RKO (cell line): Measurements from ENCODE around the gene PNLIPRP1.

Source experiments
- DNase-seq: peaks from one replicate; pipeline ENCODE4 v3.0.0-alpha.2; 2016; ENCODE audit warnings: low spot score

PNLIPRP1 gene

DNA sequence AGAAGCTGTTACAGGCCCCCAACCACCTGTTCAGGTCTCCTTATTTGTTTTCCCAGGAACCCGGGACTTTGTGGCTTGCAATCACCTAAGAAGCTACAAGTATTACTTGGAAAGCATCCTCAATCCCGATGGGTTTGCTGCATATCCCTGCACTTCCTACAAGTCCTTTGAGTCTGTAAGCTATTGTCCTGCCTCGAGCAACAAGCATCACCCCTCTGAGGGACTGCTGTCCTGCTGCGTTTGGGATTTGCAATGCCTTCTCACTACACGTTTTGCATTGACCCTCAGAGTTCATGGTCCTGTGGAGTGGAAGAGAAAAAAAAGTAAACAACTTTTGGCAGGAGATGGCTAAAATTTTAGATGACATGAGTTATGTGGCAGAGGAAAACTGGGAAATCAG lies 9.2 kb downstream of the PNLIPRP1 start:
- no peak for DNase-seq

DNA sequence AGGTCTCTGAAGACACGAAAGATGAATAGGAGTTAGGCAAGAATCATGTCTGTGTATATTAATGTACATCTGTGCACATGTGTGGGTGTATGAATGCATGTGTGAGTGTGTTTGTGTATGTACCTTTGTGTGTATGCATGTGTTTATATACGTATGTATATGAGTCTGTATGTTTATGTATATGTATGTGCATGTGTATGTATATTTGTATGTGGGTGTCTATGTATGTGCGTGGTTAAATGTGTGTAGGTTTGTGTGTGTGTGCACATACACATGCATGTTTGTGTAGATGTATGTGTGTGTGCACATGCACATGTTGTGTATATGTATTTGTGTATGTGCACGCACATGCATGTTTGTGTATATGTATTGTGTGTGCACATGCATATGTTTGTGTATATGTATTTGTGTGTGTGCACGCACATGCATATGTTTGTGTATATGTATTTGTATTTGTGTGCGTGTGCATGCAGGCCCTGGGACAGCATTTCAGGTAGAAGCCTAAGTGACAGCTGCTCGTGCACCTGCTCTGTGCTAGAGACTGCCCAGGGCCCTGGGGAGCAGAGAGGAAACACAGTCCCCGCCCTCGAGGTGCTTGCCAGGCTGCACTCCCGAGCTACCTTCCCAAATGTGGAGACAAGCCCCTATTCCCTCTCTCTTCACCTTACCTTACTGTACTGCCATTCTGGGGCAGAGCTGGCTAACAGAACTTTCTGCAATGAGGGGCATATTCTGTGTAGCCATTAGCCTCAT lies 12.1 kb downstream of the PNLIPRP1 start:
- DNase-seq = no peak

DNA sequence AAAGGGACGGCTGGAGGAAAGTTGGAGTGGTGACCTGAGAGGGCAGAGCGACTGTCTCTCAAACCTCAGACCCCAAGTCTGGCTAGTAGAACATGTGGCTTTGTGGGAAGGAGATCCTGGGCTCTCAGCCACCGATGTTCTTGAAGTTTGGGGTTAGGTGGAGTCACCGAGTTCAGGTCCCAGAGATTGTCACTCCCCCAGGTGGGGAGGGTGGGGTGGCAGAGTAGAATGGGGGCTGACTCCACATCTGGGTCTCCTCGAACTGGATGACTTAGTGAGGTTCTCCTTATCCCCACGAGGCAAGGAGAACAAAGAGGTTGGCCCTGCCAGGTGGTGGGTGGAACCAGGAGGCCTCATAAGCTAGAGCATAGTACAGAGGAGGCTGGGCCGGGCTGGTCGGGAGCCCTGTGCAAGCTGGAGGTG lies 15.3 kb downstream of the PNLIPRP1 start:
- DNase-seq = no peak

DNA sequence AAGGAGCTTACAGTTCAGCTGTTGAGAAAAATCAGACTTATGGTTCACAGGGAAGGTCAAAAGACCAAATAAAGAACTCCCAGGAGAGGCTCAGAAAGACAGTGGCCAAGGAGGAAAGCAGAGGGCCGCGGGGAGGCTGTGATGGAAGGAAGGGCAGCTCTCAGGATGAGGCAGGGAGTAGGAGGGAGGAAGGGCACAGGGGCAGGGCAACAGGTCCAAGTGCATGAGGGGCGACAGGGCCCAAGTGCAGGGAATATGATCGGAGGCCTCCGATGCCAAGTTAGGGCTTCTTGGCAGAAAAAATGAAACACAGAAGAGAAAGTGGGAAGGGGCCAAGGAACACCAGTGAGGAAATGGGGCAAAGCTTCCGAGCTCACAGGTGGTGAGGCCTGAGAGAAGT lies 16.6 kb downstream of the PNLIPRP1 start:
- DNase-seq = no peak

DNA sequence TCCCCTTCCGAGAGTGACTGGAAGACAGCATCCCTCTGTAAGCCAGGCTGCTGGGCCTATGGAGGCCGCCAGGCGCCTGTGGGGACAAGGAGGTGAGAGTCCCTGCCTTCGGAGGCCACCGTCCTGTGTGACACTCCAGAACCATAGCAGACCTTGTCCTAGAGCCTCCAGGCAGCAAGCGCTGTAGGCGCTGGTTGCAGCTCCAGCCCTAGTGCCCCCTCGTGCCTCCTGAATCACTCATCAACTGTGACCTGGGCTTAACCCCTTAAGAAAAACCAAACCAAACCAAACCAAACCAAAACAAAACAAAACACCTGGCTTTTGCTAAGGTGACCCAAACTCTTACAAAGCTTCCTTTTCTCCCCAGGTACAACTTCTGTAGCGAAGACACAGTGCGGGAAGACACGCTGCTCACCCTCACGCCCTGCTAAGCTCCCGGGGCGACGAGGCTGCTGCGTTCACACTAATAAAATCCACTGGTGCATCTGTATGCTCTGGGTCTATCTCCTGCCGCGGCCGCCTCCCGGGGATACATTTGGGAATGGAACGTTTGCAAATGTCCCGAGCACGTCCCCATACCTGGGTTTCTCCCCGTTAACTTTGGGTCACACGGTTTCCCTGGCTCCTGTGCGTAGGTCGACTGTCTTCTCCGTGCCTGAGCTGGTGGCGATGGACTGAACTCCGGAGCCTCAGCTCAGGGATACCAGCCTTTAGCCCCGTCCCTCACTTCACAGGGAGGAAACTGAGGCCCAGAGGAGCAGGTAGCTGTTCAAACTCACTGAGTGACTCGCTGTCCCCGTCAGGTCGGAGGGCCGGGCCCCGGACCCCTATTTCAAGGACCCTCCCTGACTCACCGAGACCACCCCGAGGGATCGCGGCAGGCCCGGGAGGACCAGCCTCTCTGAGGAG lies 18.2 kb downstream of the PNLIPRP1 start:
- DNase-seq = peak; percentile 5

DNA sequence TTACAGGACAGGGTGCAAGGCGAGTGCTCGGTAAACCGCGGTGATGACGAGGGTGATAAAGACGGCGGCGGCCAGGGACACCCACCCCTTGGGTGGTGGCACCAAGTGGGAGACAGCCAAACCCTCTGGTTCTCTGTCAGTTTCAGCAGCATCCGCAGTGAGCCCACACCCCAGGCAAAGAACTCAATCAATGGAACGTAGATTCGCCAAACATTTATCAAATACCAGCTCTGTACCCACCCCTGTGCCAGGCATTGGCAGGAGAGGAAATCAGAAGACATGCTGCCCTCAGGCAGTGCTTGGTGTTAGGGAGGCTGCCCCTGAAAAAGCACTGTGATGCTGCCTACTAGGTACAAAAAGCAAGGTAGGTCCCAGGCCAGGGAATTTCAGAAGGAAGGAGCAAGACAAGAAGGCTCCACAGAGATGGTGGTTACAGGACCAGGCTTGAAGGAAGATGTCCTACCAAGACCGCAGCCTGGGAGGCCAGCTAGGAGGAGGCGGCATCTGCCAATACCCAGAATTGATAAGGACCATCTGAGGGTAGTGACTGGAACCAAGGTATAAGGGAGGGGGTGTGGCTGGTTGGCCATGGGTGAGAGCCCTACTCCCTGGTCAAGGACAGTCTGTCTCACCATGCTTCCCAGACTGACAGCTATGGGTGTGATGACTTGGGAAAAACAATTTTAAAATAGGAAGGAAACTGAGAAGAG lies 19.8 kb downstream of the PNLIPRP1 start:
- no peak for DNase-seq

DNA sequence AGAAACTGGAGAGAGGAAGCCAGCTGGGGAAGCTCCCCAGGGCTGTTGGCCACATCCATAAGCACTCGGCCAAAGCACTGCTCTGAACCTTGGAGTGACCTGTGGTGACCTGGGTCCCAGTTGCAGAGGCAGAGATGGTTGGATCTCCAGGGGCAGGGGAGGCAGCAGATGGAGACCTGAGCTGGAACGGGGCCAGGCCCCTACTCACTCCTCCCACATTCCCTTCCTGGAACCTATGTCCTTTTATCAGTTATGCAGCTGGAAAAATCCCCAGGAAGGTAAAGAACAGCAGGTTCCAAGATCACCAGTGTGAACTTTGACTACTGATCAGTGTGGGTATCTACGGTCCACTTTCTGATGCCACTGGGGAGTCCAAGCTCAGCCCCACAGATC lies 20.4 kb downstream of the PNLIPRP1 start:
- DNase-seq = no peak

DNA sequence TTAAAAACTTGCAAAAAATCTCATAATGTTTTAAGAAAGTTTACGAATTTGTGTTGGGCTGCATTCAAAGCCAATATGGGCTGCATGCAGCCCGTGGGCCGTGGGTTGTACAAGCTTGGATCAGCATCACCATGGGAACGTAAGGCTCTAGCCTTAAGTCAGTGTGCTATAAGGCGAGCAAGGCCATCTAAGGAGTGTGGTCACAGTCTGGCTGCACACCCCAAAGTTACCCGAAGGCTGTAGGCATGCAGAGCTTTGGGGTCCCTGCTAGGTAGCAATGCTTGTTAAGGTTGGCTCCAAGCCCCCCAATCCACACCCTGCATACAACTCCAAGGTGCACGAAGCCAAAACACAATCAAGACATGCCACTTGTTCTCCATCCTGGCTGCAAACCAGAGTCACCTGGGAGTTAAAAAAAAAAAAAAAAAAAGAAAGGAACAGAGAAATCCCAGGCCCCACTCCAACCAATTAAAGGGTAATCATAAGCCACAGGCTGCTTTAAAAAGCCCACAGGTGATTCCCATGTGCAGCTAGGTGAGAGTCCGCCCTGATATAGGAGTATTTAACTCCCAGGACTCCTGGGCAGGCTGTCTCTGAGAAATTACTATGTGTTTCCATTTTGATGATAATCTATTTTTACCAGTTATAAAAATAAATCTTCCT lies 21.5 kb downstream of the PNLIPRP1 start:
- no peak for DNase-seq

DNA sequence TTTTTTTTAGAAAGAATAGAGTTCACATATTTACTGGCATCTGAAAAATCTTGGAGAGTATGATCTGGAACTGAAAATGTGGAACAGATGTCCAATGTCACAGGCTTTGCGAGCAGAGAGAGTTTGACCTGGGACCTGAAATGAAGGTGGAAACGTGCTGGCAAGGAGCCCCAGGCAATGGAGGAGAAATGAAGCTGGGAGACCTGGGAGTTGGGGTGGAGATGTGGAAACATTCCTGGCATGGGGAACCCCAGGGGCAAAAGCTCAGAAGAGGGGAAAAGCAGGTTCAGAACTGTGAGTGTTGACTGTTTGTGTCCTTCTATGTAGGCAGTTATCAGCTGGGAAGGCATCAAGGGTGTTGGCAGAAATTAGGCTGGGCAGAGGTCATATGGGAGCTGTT lies 22.7 kb downstream of the PNLIPRP1 start:
- DNase-seq = no peak

DNA sequence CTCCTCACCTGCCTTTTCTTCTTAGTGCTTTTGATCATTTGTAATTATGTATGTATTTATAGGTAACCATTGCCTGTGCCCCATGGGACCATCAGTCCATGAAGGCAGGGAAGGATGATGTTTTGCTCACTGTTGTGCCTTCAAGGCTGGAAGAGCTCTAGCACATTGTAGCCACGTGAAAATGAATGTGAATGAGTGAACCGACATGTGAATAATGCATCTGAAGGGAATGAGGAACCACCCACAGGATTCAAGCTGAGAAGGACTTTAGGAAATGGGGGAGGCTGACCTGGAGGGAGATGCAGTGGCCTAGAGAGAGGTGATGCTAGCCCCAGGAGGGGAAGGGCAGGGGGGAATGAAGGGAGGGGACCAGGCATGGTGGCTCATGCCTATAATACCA lies 24.0 kb downstream of the PNLIPRP1 start:
- DNase-seq = no peak

DNA sequence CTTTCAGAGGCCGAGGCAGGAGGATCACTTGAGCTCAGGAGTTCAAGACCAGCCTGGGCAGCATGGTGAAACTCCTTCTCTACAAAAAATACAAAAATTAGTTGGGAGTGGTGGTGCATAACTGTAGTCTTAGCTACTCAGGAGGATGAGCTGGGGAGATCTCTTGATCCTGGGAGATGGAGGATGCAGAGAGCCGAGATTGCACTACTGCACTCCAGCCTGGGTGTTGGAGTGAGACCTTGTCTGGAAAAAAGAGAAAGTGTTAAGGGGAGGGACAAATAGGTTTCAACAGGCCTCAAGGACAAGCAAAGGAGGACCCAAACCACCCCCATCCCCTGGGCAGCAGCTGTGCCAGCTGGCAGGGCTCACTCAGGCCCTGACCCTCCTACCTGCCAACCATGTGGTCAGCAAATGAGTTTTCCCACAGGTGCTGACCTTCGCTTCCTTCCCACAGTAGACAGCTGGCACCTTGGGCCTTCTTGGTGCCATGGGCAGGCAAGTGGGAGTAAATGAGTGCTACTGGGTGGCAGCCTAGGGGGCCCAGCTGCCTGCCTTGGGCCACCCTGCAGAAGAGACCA lies 24.5 kb downstream of the PNLIPRP1 start:
- no peak for DNase-seq

DNA sequence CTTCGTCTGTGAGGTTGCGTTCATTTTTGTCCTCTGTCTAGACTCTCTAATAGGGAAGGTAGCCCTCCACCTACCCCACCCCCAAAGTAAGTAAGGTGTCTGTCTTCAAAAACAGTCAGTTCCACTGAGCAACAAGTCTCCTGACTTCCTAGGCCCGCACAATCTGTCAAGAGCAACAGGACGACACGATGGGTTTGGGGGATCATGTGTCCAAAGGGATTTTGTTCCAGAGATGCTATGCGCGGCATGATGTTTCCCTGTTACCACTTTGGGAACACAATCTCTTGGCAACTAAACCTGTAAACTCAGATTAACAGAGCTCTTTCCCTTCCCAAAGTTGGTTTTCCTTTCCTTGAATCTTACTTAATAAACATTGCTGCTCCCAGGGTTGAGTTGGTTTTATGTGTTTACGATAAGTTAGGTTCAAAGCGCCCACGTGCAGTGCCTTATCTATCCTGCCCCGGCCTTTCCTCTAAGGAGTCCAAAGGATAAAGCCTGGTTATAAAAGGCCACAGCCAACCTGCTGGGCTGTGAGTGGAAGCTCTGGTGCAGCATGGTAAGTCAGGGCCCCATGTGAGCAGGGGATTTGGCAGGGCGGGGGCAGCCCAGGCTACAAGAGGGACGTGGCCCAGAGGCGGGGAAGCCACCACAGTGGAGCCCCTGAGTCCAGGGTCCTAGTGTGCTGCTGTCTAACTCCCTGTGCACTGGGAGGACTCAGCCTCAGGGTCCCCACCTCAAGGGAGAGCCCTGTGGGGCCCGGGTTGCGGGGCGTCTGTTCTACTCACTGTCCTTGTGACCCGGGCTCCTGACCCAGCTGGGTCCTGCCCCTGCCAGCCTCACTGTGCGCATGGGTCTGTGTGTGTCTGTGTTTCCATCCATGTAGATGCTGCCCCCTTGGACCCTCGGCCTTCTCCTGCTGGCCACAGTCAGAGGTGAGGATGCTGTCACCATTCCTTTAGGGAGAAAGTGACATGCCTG lies 30.0 kb downstream of the PNLIPRP1 start, which contains the start of gene PNLIPRP2:
TSS of gene PNLIPRP2 (plus strand) at position 531 of the 978 bp plus-strand sequence.
- DNase-seq = no peak

DNA sequence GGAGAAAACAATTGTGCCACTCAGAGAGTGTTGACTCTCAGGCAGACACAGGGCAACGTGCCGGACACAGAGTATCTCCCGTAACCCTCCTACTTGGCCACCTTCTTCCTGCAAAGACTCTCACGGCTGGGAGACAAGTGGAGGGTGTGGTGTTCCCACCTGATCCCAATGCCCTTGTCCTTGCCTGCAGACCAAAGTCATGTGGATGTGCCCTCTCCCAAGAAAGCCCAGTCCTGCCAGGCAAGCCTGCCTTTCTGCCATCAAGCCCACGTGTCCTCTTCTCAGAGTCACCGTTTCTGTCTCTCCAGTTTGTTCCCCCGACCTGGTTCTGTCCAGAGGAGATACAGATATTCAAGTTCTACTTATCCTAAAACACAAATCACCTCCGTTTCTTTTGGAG lies 30.7 kb downstream of the PNLIPRP1 start:
- DNase-seq = no peak

DNA sequence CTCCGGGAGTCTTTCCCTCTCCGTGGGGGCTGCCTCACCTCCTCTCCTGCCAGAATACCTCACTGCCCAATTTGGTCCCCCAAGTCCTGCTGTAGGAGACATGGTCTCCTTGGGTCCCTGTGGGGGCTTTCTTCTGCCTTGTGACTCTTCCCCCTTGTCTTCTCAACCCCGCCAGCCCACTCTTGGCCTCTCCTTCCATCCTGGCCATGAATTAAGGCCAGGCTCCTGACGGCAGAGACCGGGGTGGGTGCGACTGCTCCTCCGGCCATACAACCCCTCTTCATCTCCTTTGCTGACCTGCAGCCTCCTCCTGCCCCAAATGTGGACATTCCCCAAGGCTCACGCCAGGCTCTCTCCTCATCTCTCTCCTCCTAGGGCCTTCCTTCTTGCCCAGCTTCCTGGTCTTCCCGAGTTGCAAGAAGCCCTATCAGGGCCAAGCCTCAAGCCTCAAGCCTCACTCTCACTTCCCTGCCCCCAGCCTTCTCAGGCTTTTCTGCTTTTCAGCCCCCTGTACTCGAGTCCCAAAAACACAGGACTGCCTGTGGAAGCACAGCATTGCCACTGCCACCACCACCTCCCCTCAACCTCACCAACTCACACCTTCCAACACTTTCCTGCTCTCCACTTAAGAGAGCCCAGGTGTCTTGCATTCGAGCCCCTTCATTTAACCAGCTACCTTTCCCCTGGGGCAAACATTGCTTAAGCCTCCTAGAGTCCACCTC lies 31.3 kb downstream of the PNLIPRP1 start:
- DNase-seq = no peak

DNA sequence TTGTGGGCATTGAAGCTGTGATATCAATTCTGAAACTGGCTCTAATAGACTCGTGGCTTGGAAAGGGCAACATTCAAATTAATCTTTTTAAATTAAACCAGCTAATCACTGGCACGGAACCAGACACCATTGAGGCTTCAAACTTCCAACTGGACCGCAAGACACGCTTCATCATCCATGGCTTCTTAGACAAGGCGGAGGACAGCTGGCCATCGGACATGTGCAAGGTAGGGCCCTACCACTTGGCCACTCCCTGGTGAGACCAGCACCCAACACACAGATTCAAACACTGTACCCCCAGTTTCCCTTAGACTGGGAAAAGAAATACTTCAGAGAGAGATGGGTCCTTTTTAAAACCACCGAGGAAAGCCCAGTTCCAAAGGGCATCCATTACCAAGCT lies 35.1 kb downstream of the PNLIPRP1 start:
- DNase-seq = no peak

DNA sequence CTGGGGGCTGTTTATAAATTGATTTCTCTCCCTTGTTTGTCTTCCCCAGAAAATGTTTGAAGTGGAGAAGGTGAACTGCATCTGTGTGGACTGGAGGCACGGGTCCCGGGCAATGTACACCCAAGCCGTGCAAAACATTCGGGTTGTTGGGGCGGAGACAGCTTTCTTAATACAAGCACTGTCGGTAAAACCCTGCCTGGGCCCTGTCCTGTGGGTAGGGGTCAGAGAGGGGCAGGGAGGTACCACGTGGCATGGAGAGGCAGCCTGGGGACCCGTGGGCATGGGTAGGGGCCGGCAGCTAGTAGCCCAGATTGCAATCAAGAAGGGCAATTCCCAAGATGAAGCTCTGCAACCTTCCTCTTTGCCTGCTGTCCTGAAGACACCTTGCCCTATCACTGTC lies 36.1 kb downstream of the PNLIPRP1 start:
- no peak for DNase-seq

DNA sequence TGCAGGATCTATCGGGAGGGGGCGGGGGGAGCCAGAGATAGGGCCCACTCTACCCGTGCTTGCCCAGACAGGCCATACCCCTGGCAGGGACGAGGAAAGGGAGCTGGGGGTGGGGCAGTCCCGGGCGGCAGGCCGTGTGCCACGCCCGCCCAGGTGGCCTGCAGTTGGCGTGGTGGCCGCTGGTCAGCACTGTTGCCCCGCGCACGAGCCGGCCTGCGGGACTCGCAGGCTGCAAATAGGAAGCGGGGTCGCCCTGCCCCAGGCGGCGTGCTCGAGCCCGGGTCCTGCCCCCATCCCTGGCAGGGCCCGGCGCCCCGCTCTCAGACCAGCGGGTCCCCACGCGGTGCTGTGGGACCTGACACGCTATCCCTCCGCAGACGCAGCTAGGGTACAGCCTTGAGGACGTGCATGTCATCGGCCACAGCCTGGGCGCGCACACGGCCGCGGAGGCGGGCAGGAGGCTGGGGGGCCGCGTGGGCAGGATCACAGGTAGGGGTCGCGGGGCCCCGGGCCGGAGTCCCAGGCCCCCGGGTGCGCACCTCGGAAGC lies 36.7 kb downstream of the PNLIPRP1 start:
- DNase-seq = no peak

DNA sequence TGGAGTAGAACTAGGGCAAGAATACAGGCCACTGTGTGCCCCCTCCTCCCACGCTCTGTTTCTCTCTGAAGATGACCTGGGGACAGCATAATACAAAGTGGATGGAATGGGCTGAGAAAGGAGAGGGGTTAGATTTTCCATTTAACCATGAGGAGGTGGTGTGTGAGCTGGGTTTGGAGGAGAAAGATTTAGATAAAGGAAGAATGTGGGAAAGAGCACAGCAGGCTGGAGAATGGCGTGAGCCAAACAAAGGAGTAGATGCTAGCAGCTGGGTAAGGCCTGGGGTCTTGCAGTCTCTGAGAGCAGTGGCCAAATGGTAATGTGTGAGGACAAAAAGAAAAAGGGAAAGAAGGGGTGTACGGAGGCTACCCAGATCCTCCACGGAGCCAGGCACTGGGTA lies 38.6 kb downstream of the PNLIPRP1 start:
- no peak for DNase-seq

DNA sequence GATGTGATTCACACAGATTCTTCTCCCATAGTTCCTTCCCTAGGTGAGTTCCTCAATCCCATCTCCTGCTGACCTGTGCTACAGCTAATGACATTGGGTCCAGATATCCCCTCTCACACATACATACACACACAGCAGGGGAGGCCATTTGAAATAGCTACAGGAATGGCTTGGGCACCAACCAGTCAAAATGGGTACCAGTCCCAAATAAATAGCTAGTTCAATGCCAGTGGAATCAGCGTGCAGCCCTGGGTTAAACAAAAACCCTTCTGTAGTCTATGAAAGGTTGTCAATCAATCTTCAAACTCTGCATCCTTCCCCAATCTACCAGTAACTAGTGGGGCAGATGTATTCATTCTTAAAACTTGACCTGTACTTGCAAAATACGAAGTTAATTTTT lies 39.3 kb downstream of the PNLIPRP1 start:
- no peak for DNase-seq
